IMR-90 (cell line): ENCODE measurements around the gene RBM25. TPM values are rescaled to one million over a fixed set of nuclear protein-coding genes. Genes with fewer than 3 reads are reported as not detected.

ENCODE experiments used
- ATAC-seq: fragments of 200-7000 bp; cut with Tn5 transposase; 2 replicates; pipeline ENCODE4 v1.9.1; 2020; ENCODE audit warnings: low read depth, mild to moderate bottlenecking, moderate library complexity
- BruUV-seq: library from RNA; stranded (reverse); fragments of 400-500 nt; replicated peaks from 2 replicates; lab custom pipeline; 2021; lab: Mats Ljungman, UMichigan
- CTCF ChIA-PET: fragments of 300-600 bp; formaldehyde crosslinking; extraction: SDS; loops from one replicate; lab custom pipeline; 2021; ENCODE audit warnings: antibody characterized with exemption; lab: Yijun Ruan, JAX
- POLR2A ChIA-PET: fragments of 300-600 bp; sonication (Branson Sonifier 250); formaldehyde crosslinking; loops from one replicate; lab custom pipeline; 2022; ENCODE audit warnings: antibody characterized with exemption; ENCODE audit not compliant: unreplicated experiment; lab: Charles Lee
- DNase-seq: peaks from one replicate; pipeline ENCODE4 v3.0.0; 2013
- H2AFZ ChIP-seq: replicated peaks from 2 replicates; pipeline ENCODE3; 2013; ENCODE audit warnings: low read length, mild to moderate bottlenecking; ENCODE audit not compliant: poor library complexity
- H2AK5ac ChIP-seq: 2 replicates; pipeline ENCODE4 v1.6.1; 2013; ENCODE audit warnings: low read depth, low read length, inconsistent platforms
- H2AK9ac ChIP-seq: replicated peaks from 2 replicates; pipeline ENCODE3; 2013; ENCODE audit warnings: mild to moderate bottlenecking, low read depth, low read length, moderate library complexity; ENCODE audit not compliant: poor library complexity
- H2BK120ac ChIP-seq: 2 replicates; pipeline ENCODE4 v1.6.1; 2013; ENCODE audit warnings: low read depth, low read length, inconsistent platforms
- H2BK15ac ChIP-seq: 3 replicates; pipeline ENCODE4 v1.6.1; 2013; ENCODE audit warnings: low read depth, low read length, inconsistent platforms
- H2BK20ac ChIP-seq: 2 replicates; pipeline ENCODE4 v1.6.1; 2013; ENCODE audit warnings: low read depth, mild to moderate bottlenecking, inconsistent platforms, low read length, moderate library complexity
- H2BK5ac ChIP-seq: 2 replicates; pipeline ENCODE4 v1.6.1; 2013; ENCODE audit warnings: mild to moderate bottlenecking, low read depth, low read length, inconsistent platforms; ENCODE audit not compliant: poor library complexity, severe bottlenecking
- H3K14ac ChIP-seq: replicated peaks from 2 replicates; pipeline ENCODE4 v1.6.1; 2013; ENCODE audit warnings: low read depth, low read length, inconsistent platforms
- H3K18ac ChIP-seq: 2 replicates; pipeline ENCODE4 v1.6.1; 2013; ENCODE audit warnings: low read depth, low read length, control low read depth
- H3K23ac ChIP-seq: 2 replicates; pipeline ENCODE4 v1.6.1; 2013; ENCODE audit warnings: low read depth, low read length, inconsistent platforms
- H3K27ac ChIP-seq: 2 replicates; pipeline ENCODE4 v1.5.1; 2013; ENCODE audit warnings: mild to moderate bottlenecking, control low read depth, low read length; ENCODE audit not compliant: insufficient read depth
- H3K27me3 ChIP-seq: 2 replicates; pipeline ENCODE4 v1.6.1; 2013; ENCODE audit warnings: low read length; ENCODE audit not compliant: control insufficient read depth, insufficient read depth
- H3K36me3 ChIP-seq: 2 replicates; pipeline ENCODE4 v1.6.1; 2013; ENCODE audit warnings: low read length, mixed read lengths; ENCODE audit not compliant: control insufficient read depth, insufficient read depth
- H3K4ac ChIP-seq: 2 replicates; pipeline ENCODE4 v1.6.1; 2013; ENCODE audit warnings: low read depth, low read length, inconsistent platforms
- H3K4me1 ChIP-seq: 2 replicates; pipeline ENCODE4 v1.6.1; 2013; ENCODE audit warnings: low read length, mixed read lengths; ENCODE audit not compliant: control insufficient read depth, insufficient read depth
- H3K4me2 ChIP-seq: 2 replicates; pipeline ENCODE4 v1.6.1; 2013; ENCODE audit warnings: low read depth, mild to moderate bottlenecking, control low read depth, low read length, moderate library complexity
- H3K4me3 ChIP-seq: 2 replicates; pipeline ENCODE4 v1.5.1; 2013; ENCODE audit warnings: low read depth, mild to moderate bottlenecking, control low read depth, low read length, moderate library complexity; ENCODE audit not compliant: insufficient read depth
- H3K56ac ChIP-seq: 2 replicates; pipeline ENCODE4 v1.6.1; 2013; ENCODE audit warnings: low read length, inconsistent platforms; ENCODE audit not compliant: insufficient read depth; ENCODE audit errors: extremely low read depth
- H3K79me1 ChIP-seq, 2 experiments: 2 replicates each; pipeline ENCODE4 v1.6.1; 2013; ENCODE audit warnings: low read length in 2 of 2, inconsistent platforms in 1 of 2, low read depth in 1 of 2
- H3K9ac ChIP-seq: 2 replicates; pipeline ENCODE4 v1.6.1; 2013; ENCODE audit warnings: low read depth, low read length, control low read depth
- H3K9me1 ChIP-seq: 2 replicates; pipeline ENCODE4 v1.6.1; 2013; ENCODE audit warnings: low read length, inconsistent platforms; ENCODE audit not compliant: insufficient read depth
- H3K9me3 ChIP-seq: 2 replicates; pipeline ENCODE4 v1.6.1; 2013; ENCODE audit warnings: low read length; ENCODE audit not compliant: control insufficient read depth, insufficient read depth
- H4K20me1 ChIP-seq: 2 replicates; pipeline ENCODE4 v1.6.1; 2013; ENCODE audit warnings: low read length, inconsistent platforms; ENCODE audit not compliant: insufficient read depth
- H4K5ac ChIP-seq: 2 replicates; pipeline ENCODE4 v1.6.1; 2013; ENCODE audit warnings: mild to moderate bottlenecking, low read depth, low read length, control low read depth
- H4K8ac ChIP-seq, 2 experiments: 2 replicates each; pipeline ENCODE4 v1.6.1; 2013; ENCODE audit warnings: low read depth in 2 of 2, low read length in 2 of 2, control low read depth in 1 of 2, inconsistent platforms in 1 of 2
- H4K91ac ChIP-seq: 2 replicates; pipeline ENCODE4 v1.6.1; 2013; ENCODE audit warnings: low read depth, low read length, inconsistent platforms; ENCODE audit not compliant: insufficient read depth
- BHLHE40 ChIP-seq: fragments of 150-350 bp; IDR thresholded peaks from 2 replicates; pipeline ENCODE4 v1.6.1; 2016; ENCODE audit warnings: mild to moderate bottlenecking, low read depth, low read length
- CEBPB ChIP-seq: IDR thresholded peaks from 2 replicates; pipeline ENCODE4 v1.6.1; 2012; ENCODE audit warnings: low read depth, low read length, improper control_type of control experiment
- CHD1 ChIP-seq: IDR thresholded peaks from 2 replicates; pipeline ENCODE4 v1.6.1; 2012; ENCODE audit warnings: low read depth, low read length, improper control_type of control experiment
- CTCF ChIP-seq: conservative IDR thresholded peaks from 2 replicates; pipeline ENCODE4 v1.5.1; 2012; ENCODE audit warnings: mild to moderate bottlenecking, low read depth, low read length, improper control_type of control experiment
- ELK1 ChIP-seq: fragments of 150-350 bp; IDR thresholded peaks from 2 replicates; pipeline ENCODE4 v1.6.1; 2016; ENCODE audit warnings: low read depth, mild to moderate bottlenecking, low read length, moderate library complexity, borderline replicate concordance
- MXI1 ChIP-seq: IDR thresholded peaks from 2 replicates; pipeline ENCODE4 v1.6.1; 2012; ENCODE audit warnings: low read depth, mild to moderate bottlenecking, low read length, moderate library complexity, borderline replicate concordance
- NFE2L2 ChIP-seq: fragments of 150-350 bp; IDR thresholded peaks from 2 replicates; pipeline ENCODE4 v1.6.1; 2016; ENCODE audit warnings: low read depth, mild to moderate bottlenecking, low read length
- POLR2A ChIP-seq: IDR thresholded peaks from 2 replicates; pipeline ENCODE4 v1.6.1; 2012; ENCODE audit warnings: mild to moderate bottlenecking, low read depth, low read length
- RAD21 ChIP-seq: IDR thresholded peaks from 2 replicates; pipeline ENCODE4 v1.6.1; 2012; ENCODE audit warnings: low read length, improper control_type of control experiment
- RCOR1 ChIP-seq: IDR thresholded peaks from 2 replicates; pipeline ENCODE4 v1.6.1; 2012; ENCODE audit warnings: mild to moderate bottlenecking, low read length, improper control_type of control experiment; ENCODE audit not compliant: insufficient replicate concordance
- RFX5 ChIP-seq: IDR thresholded peaks from 2 replicates; pipeline ENCODE4 v1.8.0; 2012; ENCODE audit warnings: low read depth, mild to moderate bottlenecking, low read length, moderate library complexity
- SMC3 ChIP-seq: fragments of 150-350 bp; IDR thresholded peaks from 2 replicates; pipeline ENCODE4 v1.6.1; 2016; ENCODE audit warnings: low read depth, mild to moderate bottlenecking, antibody characterized with exemption, low read length, moderate library complexity
- USF2 ChIP-seq: fragments of 150-350 bp; IDR thresholded peaks from 2 replicates; pipeline ENCODE4 v1.6.1; 2017; ENCODE audit warnings: mild to moderate bottlenecking, antibody characterized with exemption, low read length, low read depth
- WGBS, 2 experiments: methylation state at CpG; one replicate each; pipeline versions ENCODE4 v1.1.5 to v1.1.7; 2013; ENCODE audit warnings: missing lambda C conversion rate in 2 of 2; ENCODE audit not compliant: insufficient read length in 1 of 2; ENCODE audit errors: extremely low coverage in 2 of 2; 5-methylcytosine and 5-hydroxymethylcytosine counted together
- dilution Hi-C: fragments of 300-500 bp; cut with HindIII; formaldehyde crosslinking; loops from one replicate; pipeline ENCODE4 v1.14.3; 2018; ENCODE audit warnings: low sequenced_read_pairs; ENCODE audit not compliant: unreplicated experiment
- in situ Hi-C: fragments of 300-500 bp; cut with MboI; formaldehyde crosslinking; loops from 3 replicates; pipeline ENCODE4 v1.14.3; 2019; ENCODE audit warnings: low sequenced_read_pairs, inconsistent platforms, mixed read lengths
- intact Hi-C: fragments of 100-400 bp; cut with micrococcal nuclease; formaldehyde crosslinking; loops from 2 replicates; pipeline ENCODE4 v1.10.0; 2022
- polyA plus RNA-seq, 3 experiments: library from polyadenylated mRNA; depleted of rRNA; stranded (reverse); fragments of >200 nt; gene quantifications; 2 replicates each; pipeline ENCODE4 v1.2.3, GENCODE V29; 2012; ENCODE audit warnings: low replicate concordance in 1 of 3
- total RNA-seq: library from RNA; depleted of rRNA; stranded (reverse); fragments of >200 nt; gene quantifications from 2 replicates; pipeline ENCODE4 v1.2.3, GENCODE V29; 2012

Gene RBM25
- total and polyA plus RNA-seq, 2 of the 4 experiments (the other 2 are of a cell fraction), result 32.3 to 32.9 TPM

GRCh38 chr14:73026845-73027542, 31.3 kb upstream of the RBM25 start, which contains the start of gene ZFYVE1:
TSS of gene ZFYVE1 (minus strand) at chr14:73027106. CDS start at chr14:73024508, 2,598 bp downstream.
- dilution Hi-C loops, result no loop called here
- H3K4me1 ChIP-seq, result no peaks in the 10 kb centered on the region
- peak within 1 kb of the TSS; percentile 100 for H2AFZ ChIP-seq
- H2AK5ac ChIP-seq, result peak within 1 kb of the TSS; percentile 46; the same call in 1 of the 2 replicates
- peak within 1 kb of the TSS; percentile 96 for H3K9ac ChIP-seq
- peak within 1 kb of the TSS; percentile 14 to 90 for H4K8ac ChIP-seq
- peaks cover 14 to 37% of the 10 kb centered on the region in 2 experiments for H3K79me1 ChIP-seq
- H3K27ac ChIP-seq, result peak within 1 kb of the TSS; percentile 69
- H2BK15ac ChIP-seq, result no peak within 1 kb of the TSS
- H2BK120ac ChIP-seq, result no peak within 1 kb of the TSS
- H3K56ac ChIP-seq, result peak within 1 kb of the TSS; percentile 61; the same call in 1 of the 2 replicates
- H2AK9ac ChIP-seq, result peak within 1 kb of the TSS; percentile 93
- no peaks in the 10 kb centered on the region for H3K9me3 ChIP-seq
- H4K91ac ChIP-seq, result no peak within 1 kb of the TSS
- H4K5ac ChIP-seq, result peak within 1 kb of the TSS; percentile 45; the same call in 1 of the 2 replicates
- peak within 1 kb of the TSS; percentile 99 for H3K4me2 ChIP-seq
- 0% methylated on average over 6 of the region's 42 CpGs; no CpG with 5 or more reads in 1 of the 2 experiments for WGBS, 2 experiments
- peak within 1 kb of the TSS; percentile 82; the same call in 1 of the 2 replicates for H3K14ac ChIP-seq
- peak within 1 kb of the TSS; percentile 64 for H3K4ac ChIP-seq
- no peak within 1 kb of the TSS for H3K18ac ChIP-seq
- peaks cover 19% of the 10 kb centered on the region for H3K36me3 ChIP-seq
- intact Hi-C loops, result loop anchor here (1.0 kb wide), 1 partner anchor 31 kb away; the partner anchor contains the start of gene RBM25
- peak within 1 kb of the TSS; percentile 62 for H3K4me3 ChIP-seq
- H3K23ac ChIP-seq, result peak within 1 kb of the TSS; percentile 84
- no TSS peak for BruUV-seq
- H4K20me1 ChIP-seq, result peaks cover 19% of the 10 kb centered on the region; the same call in 1 of the 2 replicates
- H2BK20ac ChIP-seq, result peak within 1 kb of the TSS; percentile 16; the same call in 1 of the 2 replicates
- ATAC-seq (peak; percentile 99), DNase-seq (peak; percentile 98)
- in situ Hi-C loops, result no loop called here
- H3K27me3 ChIP-seq, result no peaks in the 10 kb centered on the region
- H2BK5ac ChIP-seq, result peak within 1 kb of the TSS; percentile 60
- POLR2A ChIA-PET, result interaction anchor here (0.6 to 0.9 kb wide), 2 partner anchors 31 to 48 kb away, joined by 3 to 5 read pairs; partner anchors contain the start of gene RBM25
- CTCF ChIA-PET, result no interaction called here
- peaks cover 7% of the 10 kb centered on the region; the same call in 1 of the 2 replicates for H3K9me1 ChIP-seq
- TF ChIP-seq POLR2A (peak; percentile 82), CHD1 (no peak), RAD21 (no peak), SMC3 (no peak), CTCF (no peak), ELK1 (no peak), CEBPB (0 out of 2 replicates have a peak, but pooled peaks have one; percentile 5), BHLHE40 (peak; percentile 30; the same call in 1 of the 2 replicates), NFE2L2 (0 out of 2 replicates have a peak, but pooled peaks have one; percentile 8), RFX5 (no peak), RCOR1 (no peak), USF2 (peak; percentile 82), MXI1 (peak; percentile 83; the same call in 1 of the 2 replicates)
